Measurements from ENCODE around the gene HAVCR1.
"Not testable (repeated sequence)": the region's sequence is repeated elsewhere in the genome, so short reads cannot be mapped to it uniquely, and the experiment has no call there.

HAVCR1 gene

GRCh38 chr5:157069949-157070348, 11.0 kb upstream of the HAVCR1 start:
- H3K27ac ChIP-seq (ENCODE audit: low read depth, low read length, severe bottlenecking): no peak overlapping the region
- WGBS, 2 experiments (ENCODE audit: insufficient coverage in 2 of 2): 90 to 92% methylated on average over 3 of the region's 3 CpGs

GRCh38 chr5:157068785-157069184, 9.9 kb upstream of the HAVCR1 start:
- Histone ChIP-seq H3K9me3 (ENCODE audit: control insufficient read depth, low read length) (no peaks in the 10 kb centered on the region), H3K4me1 (ENCODE audit: control insufficient read depth, insufficient read depth, low read length, poor library complexity, severe bottlenecking) (no peaks in the 10 kb centered on the region), H3K27ac (ENCODE audit: low read depth, low read length, severe bottlenecking) (no peak overlapping the region), H3K36me3 (ENCODE audit: control insufficient read depth, insufficient read depth, low read length) (no peaks in the 10 kb centered on the region), H3K4me3 (ENCODE audit: extremely low read depth, insufficient read depth, low read length, poor library complexity, severe bottlenecking) (no peak overlapping the region)
- 79 to 100% methylated on average over 2 to 5 of the region's 5 CpGs for WGBS, 2 experiments (ENCODE audit: insufficient coverage in 2 of 2)

More at GRCh38 chr5:157069949-157070348, 11.0 kb upstream of the HAVCR1 start:
- H3K4me3 ChIP-seq (ENCODE audit: extremely low read depth, insufficient read depth, low read length, poor library complexity, severe bottlenecking): no peak overlapping the region
- H3K4me1 ChIP-seq (ENCODE audit: control insufficient read depth, insufficient read depth, low read length, poor library complexity, severe bottlenecking): no peaks in the 10 kb centered on the region
- no peaks in the 10 kb centered on the region for H3K36me3 ChIP-seq (ENCODE audit: control insufficient read depth, insufficient read depth, low read length)
- no peaks in the 10 kb centered on the region for H3K9me3 ChIP-seq (ENCODE audit: control insufficient read depth, low read length)

- WGBS, 2 experiments (ENCODE audit: insufficient coverage in 2 of 2): 93 to 97% methylated on average over 3 to 5 of the region's 5 CpGs
- no peak overlapping the region for H3K4me3 ChIP-seq (ENCODE audit: extremely low read depth, insufficient read depth, low read length, poor library complexity, severe bottlenecking)
- no peaks in the 10 kb centered on the region for H3K9me3 ChIP-seq (ENCODE audit: control insufficient read depth, low read length)
- H3K27ac ChIP-seq (ENCODE audit: low read depth, low read length, severe bottlenecking): no peak overlapping the region
- no peaks in the 10 kb centered on the region for H3K4me1 ChIP-seq (ENCODE audit: control insufficient read depth, insufficient read depth, low read length, poor library complexity, severe bottlenecking)
- no peaks in the 10 kb centered on the region for H3K36me3 ChIP-seq (ENCODE audit: control insufficient read depth, insufficient read depth, low read length)
These were observed 9.4 kb upstream of the HAVCR1 start for GRCh38 chr5:157068339-157068738.

GRCh38 chr5:157067005-157067404, 8.1 kb upstream of the HAVCR1 start:
- H3K9me3 ChIP-seq (ENCODE audit: control insufficient read depth, low read length): no peaks in the 10 kb centered on the region
- H3K36me3 ChIP-seq (ENCODE audit: control insufficient read depth, insufficient read depth, low read length): no peaks in the 10 kb centered on the region
- H3K4me3 ChIP-seq (ENCODE audit: extremely low read depth, insufficient read depth, low read length, poor library complexity, severe bottlenecking): no peak overlapping the region
- H3K4me1 ChIP-seq (ENCODE audit: control insufficient read depth, insufficient read depth, low read length, poor library complexity, severe bottlenecking): no peaks in the 10 kb centered on the region
- WGBS, 2 experiments (ENCODE audit: insufficient coverage in 2 of 2): 67 to 75% methylated on average over 2 of the region's 2 CpGs
- no peak overlapping the region for H3K27ac ChIP-seq (ENCODE audit: low read depth, low read length, severe bottlenecking)

- no peaks in the 10 kb centered on the region for H3K4me1 ChIP-seq (ENCODE audit: control insufficient read depth, insufficient read depth, low read length, poor library complexity, severe bottlenecking)
- H3K4me3 ChIP-seq (ENCODE audit: extremely low read depth, insufficient read depth, low read length, poor library complexity, severe bottlenecking): no peak overlapping the region
- no peaks in the 10 kb centered on the region for H3K36me3 ChIP-seq (ENCODE audit: control insufficient read depth, insufficient read depth, low read length)
- WGBS, 2 experiments (ENCODE audit: insufficient coverage in 2 of 2): 96 to 100% methylated on average over 2 of the region's 2 CpGs
- no peaks in the 10 kb centered on the region for H3K9me3 ChIP-seq (ENCODE audit: control insufficient read depth, low read length)
- H3K27ac ChIP-seq (ENCODE audit: low read depth, low read length, severe bottlenecking): no peak overlapping the region
These were observed 7.2 kb upstream of the HAVCR1 start for GRCh38 chr5:157066080-157066479.

- Histone ChIP-seq H3K27ac (ENCODE audit: low read depth, low read length, severe bottlenecking) (no peak overlapping the region), H3K9me3 (ENCODE audit: control insufficient read depth, low read length) (no peaks in the 10 kb centered on the region), H3K4me3 (ENCODE audit: extremely low read depth, insufficient read depth, low read length, poor library complexity, severe bottlenecking) (no peak overlapping the region), H3K36me3 (ENCODE audit: control insufficient read depth, insufficient read depth, low read length) (no peaks in the 10 kb centered on the region), H3K4me1 (ENCODE audit: control insufficient read depth, insufficient read depth, low read length, poor library complexity, severe bottlenecking) (no peaks in the 10 kb centered on the region)
- WGBS, 2 experiments (ENCODE audit: insufficient coverage in 2 of 2): 96% methylated on average over 3 of the region's 4 CpGs; no CpG with 5 or more reads in 1 of the 2 experiments
These were observed 5.0 kb upstream of the HAVCR1 start for GRCh38 chr5:157063776-157064430.

GRCh38 chr5:157059891-157060290, 975 bp upstream of the HAVCR1 start:
- WGBS, 2 experiments (ENCODE audit: insufficient coverage in 2 of 2): no CpG with 5 or more reads among the region's 3 CpGs
- Histone ChIP-seq H3K9me3 (ENCODE audit: control insufficient read depth, low read length) (no peaks in the 10 kb centered on the region), H3K4me3 (ENCODE audit: extremely low read depth, insufficient read depth, low read length, poor library complexity, severe bottlenecking) (no peak overlapping the region), H3K4me1 (ENCODE audit: control insufficient read depth, insufficient read depth, low read length, poor library complexity, severe bottlenecking) (no peaks in the 10 kb centered on the region), H3K27ac (ENCODE audit: low read depth, low read length, severe bottlenecking) (no peak overlapping the region), H3K36me3 (ENCODE audit: control insufficient read depth, insufficient read depth, low read length) (no peaks in the 10 kb centered on the region)

GRCh38 chr5:157057459-157058370, 1.2 kb downstream of the HAVCR1 start:
- Histone ChIP-seq H3K27ac (ENCODE audit: low read depth, low read length, severe bottlenecking) (no peak overlapping the region), H3K4me3 (ENCODE audit: extremely low read depth, insufficient read depth, low read length, poor library complexity, severe bottlenecking) (no peak overlapping the region), H3K4me1 (ENCODE audit: control insufficient read depth, insufficient read depth, low read length, poor library complexity, severe bottlenecking) (no peaks in the 10 kb centered on the region), H3K36me3 (ENCODE audit: control insufficient read depth, insufficient read depth, low read length) (no peaks in the 10 kb centered on the region), H3K9me3 (ENCODE audit: control insufficient read depth, low read length) (no peaks in the 10 kb centered on the region)
- 92 to 96% methylated on average over 7 to 9 of the region's 11 CpGs for WGBS, 2 experiments (ENCODE audit: insufficient coverage in 2 of 2)

GRCh38 chr5:157056848-157057247, 2.1 kb downstream of the HAVCR1 start:
- H3K4me1 ChIP-seq (ENCODE audit: control insufficient read depth, insufficient read depth, low read length, poor library complexity, severe bottlenecking); H3K27ac ChIP-seq (ENCODE audit: low read depth, low read length, severe bottlenecking); H3K36me3 ChIP-seq (ENCODE audit: control insufficient read depth, insufficient read depth, low read length); H3K4me3 ChIP-seq (ENCODE audit: extremely low read depth, insufficient read depth, low read length, poor library complexity, severe bottlenecking); H3K9me3 ChIP-seq (ENCODE audit: control insufficient read depth, low read length): not testable (repeated sequence)
- 91 to 93% methylated on average over 6 of the region's 6 CpGs for WGBS, 2 experiments (ENCODE audit: insufficient coverage in 2 of 2)

GRCh38 chr5:157051604-157052245, 7.2 kb downstream of the HAVCR1 start:
- no peaks in the 10 kb centered on the region for H3K9me3 ChIP-seq (ENCODE audit: control insufficient read depth, low read length)
- peaks cover 23% of the 10 kb centered on the region for H3K4me1 ChIP-seq (ENCODE audit: control insufficient read depth, insufficient read depth, low read length, poor library complexity, severe bottlenecking)
- WGBS, 2 experiments (ENCODE audit: insufficient coverage in 2 of 2): 85 to 90% methylated on average over 6 of the region's 7 CpGs
- H3K27ac ChIP-seq (ENCODE audit: low read depth, low read length, severe bottlenecking): no peak overlapping the region
- no peaks in the 10 kb centered on the region for H3K36me3 ChIP-seq (ENCODE audit: control insufficient read depth, insufficient read depth, low read length)
- no peak overlapping the region for H3K4me3 ChIP-seq (ENCODE audit: extremely low read depth, insufficient read depth, low read length, poor library complexity, severe bottlenecking)
